Measurements from ENCODE around the gene METTL23.
"Not testable (repeated sequence)": the region's sequence is repeated elsewhere in the genome, so short reads cannot be mapped to it uniquely, and the experiment has no call there.

Gene METTL23

DNA sequence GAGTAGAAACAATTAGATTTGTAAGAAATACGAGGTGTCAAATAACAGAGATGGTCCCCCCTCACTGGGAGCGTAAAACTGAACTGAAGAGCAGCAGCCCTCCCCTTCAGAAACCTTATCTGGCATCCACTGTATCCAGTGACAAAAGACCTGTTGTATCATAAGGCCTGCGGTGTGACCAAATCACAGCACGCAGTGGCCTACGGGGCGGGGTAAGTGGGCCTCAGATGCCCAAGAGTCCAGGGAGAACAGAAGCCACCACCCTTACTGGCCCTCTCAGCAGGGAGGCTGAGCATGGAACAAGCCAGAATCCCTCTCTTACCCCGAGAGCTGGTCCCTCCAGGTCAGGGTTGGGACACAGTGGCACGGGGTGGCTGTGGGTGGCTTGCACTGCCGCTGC is 5.7 kb upstream of the METTL23 start:
- no peaks in the 10 kb centered on the region for H3K9me2 ChIP-seq (replicated peaks; ENCODE audit: insufficient read depth, low read length)
- H3K9ac ChIP-seq (ENCODE audit: low read length): no peak overlapping the region
- H2AFZ ChIP-seq (ENCODE audit: low read length): no peak overlapping the region
- H3K27me3 ChIP-seq (replicated peaks; ENCODE audit: insufficient read depth, low read length): no peaks in the 10 kb centered on the region
- peaks cover 72% of the 10 kb centered on the region for H3K79me2 ChIP-seq (ENCODE audit: low read length)
- no peaks in the 10 kb centered on the region for H3K9me3 ChIP-seq (replicated peaks; ENCODE audit: insufficient read depth, low read length)
- peaks cover 15% of the 10 kb centered on the region for H3K36me3 ChIP-seq (replicated peaks; ENCODE audit: insufficient read depth, low read length)
- peaks cover 18% of the 10 kb centered on the region for H3K4me1 ChIP-seq (ENCODE audit: low read length)
- peaks cover 23% of the 10 kb centered on the region for H3F3A ChIP-seq (ENCODE audit: insufficient read depth, low read length)
- no peak for DNase-seq
- H3K27ac ChIP-seq (ENCODE audit: low read length): no peak overlapping the region
- no peaks in the 10 kb centered on the region for H4K20me1 ChIP-seq (ENCODE audit: insufficient read depth, low read length)
- no peak overlapping the region for H3K4me2 ChIP-seq (ENCODE audit: low read depth, low read length)
- no peak overlapping the region for H3K4me3 ChIP-seq (ENCODE audit: low read length)
- TF ChIP-seq EZH2 (optimal IDR thresholded peaks at IDR 0.05; ENCODE audit: low read depth, low read length): no peak
- no peak for TF ChIP-seq CTCF (IDR thresholded peaks at IDR 0.05; ENCODE audit: low read length)
- no peak for TF ChIP-seq EZH2phosphoT487 (IDR thresholded peaks at IDR 0.05; ENCODE audit: low read length)

- no peak for DNase-seq
- no peaks in the 10 kb centered on the region for H4K20me1 ChIP-seq (ENCODE audit: insufficient read depth, low read length)
- peaks cover 12% of the 10 kb centered on the region; the same call in 1 of the 2 replicates for H3K4me1 ChIP-seq (ENCODE audit: low read length)
- H3K79me2 ChIP-seq (ENCODE audit: low read length): peaks cover 76% of the 10 kb centered on the region
- peaks cover 15% of the 10 kb centered on the region for H3K36me3 ChIP-seq (replicated peaks; ENCODE audit: insufficient read depth, low read length)
- no peak overlapping the region for H2AFZ ChIP-seq (ENCODE audit: low read length)
- H3K4me2 ChIP-seq (ENCODE audit: low read depth, low read length): no peak overlapping the region
- no peak overlapping the region for H3K9ac ChIP-seq (ENCODE audit: low read length)
- no peaks in the 10 kb centered on the region for H3K27me3 ChIP-seq (replicated peaks; ENCODE audit: insufficient read depth, low read length)
- TF ChIP-seq EZH2 (optimal IDR thresholded peaks at IDR 0.05; ENCODE audit: low read depth, low read length): no peak
- TF ChIP-seq EZH2phosphoT487 (IDR thresholded peaks at IDR 0.05; ENCODE audit: low read length): no peak
- no peak for TF ChIP-seq CTCF (IDR thresholded peaks at IDR 0.05; ENCODE audit: low read length)
- no peak overlapping the region for H3K27ac ChIP-seq (ENCODE audit: low read length)
- H3K4me3 ChIP-seq (ENCODE audit: low read length): no peak overlapping the region
- no peaks in the 10 kb centered on the region for H3K9me3 ChIP-seq (replicated peaks; ENCODE audit: insufficient read depth, low read length)
- H3K9me2 ChIP-seq (replicated peaks; ENCODE audit: insufficient read depth, low read length): no peaks in the 10 kb centered on the region
- peaks cover 22% of the 10 kb centered on the region for H3F3A ChIP-seq (ENCODE audit: insufficient read depth, low read length)
Observed at GRCh38 chr17:76721463-76721862, 5.2 kb upstream of the METTL23 start.

DNA sequence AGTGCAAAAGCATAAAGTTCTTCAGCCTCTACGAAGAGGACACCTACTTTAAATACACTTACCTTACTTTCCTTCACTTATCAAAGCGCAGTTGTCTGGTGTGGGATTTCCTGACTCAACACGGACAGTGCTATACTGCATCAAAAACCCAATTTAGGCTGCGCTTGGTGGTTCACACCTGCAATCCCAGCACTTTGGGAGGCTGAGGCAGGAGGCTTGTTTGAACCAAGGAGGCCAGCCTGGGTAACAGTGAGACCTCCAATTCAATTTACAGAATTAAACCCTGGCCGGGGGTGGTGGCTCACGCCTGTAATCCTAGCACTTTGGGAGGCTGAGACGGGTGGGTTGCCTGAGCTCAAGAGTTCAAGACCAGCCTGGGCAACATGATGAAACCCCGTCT is 4.4 kb upstream of the METTL23 start:
- H3F3A ChIP-seq (ENCODE audit: insufficient read depth, low read length): peaks cover 20% of the 10 kb centered on the region
- no peaks in the 10 kb centered on the region for H4K20me1 ChIP-seq (ENCODE audit: insufficient read depth, low read length)
- H3K9me3 ChIP-seq (replicated peaks; ENCODE audit: insufficient read depth, low read length): no peaks in the 10 kb centered on the region
- peaks cover 14% of the 10 kb centered on the region for H3K36me3 ChIP-seq (replicated peaks; ENCODE audit: insufficient read depth, low read length)
- no peak overlapping the region for H3K4me2 ChIP-seq (ENCODE audit: low read depth, low read length)
- H3K79me2 ChIP-seq (ENCODE audit: low read length): peaks cover 77% of the 10 kb centered on the region
- no peak overlapping the region for H3K9ac ChIP-seq (ENCODE audit: low read length)
- H3K9me2 ChIP-seq (replicated peaks; ENCODE audit: insufficient read depth, low read length): no peaks in the 10 kb centered on the region
- DNase-seq: no peak
- no peak overlapping the region for H3K4me3 ChIP-seq (ENCODE audit: low read length)
- no peaks in the 10 kb centered on the region for H3K27me3 ChIP-seq (replicated peaks; ENCODE audit: insufficient read depth, low read length)
- H3K4me1 ChIP-seq (ENCODE audit: low read length): 0 out of 2 replicates have a peak, but pooled peaks cover 11% of the 10 kb centered on the region
- TF ChIP-seq EZH2 (optimal IDR thresholded peaks at IDR 0.05; ENCODE audit: low read depth, low read length): no peak
- TF ChIP-seq EZH2phosphoT487 (IDR thresholded peaks at IDR 0.05; ENCODE audit: low read length): no peak
- TF ChIP-seq CTCF (IDR thresholded peaks at IDR 0.05; ENCODE audit: low read length): no peak
- no peak overlapping the region for H3K27ac ChIP-seq (ENCODE audit: low read length)
- H2AFZ ChIP-seq (ENCODE audit: low read length): no peak overlapping the region

DNA sequence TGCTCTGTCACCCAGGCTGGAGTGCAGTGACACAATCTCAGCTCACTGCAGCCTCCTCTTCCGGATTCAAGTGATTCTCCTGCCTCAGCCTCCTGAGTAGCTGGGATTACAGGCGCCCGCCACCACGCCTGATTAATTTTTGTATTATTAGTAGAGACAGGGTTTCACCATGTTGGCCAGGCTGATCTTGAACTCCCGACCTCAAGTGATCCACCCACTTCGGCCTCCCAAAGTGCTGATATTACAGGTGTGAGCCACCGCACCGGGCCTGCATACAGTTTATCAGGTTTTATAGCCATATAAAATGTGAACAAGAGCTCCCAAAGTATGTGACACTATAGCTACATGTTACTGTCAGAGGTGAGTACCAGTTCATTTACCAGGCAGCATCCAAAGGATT is 3.7 kb upstream of the METTL23 start:
- Histone ChIP-seq H3K36me3 (replicated peaks; ENCODE audit: insufficient read depth, low read length) (peaks cover 12% of the 10 kb centered on the region), H3K79me2 (ENCODE audit: low read length) (peaks cover 82% of the 10 kb centered on the region), H3F3A (ENCODE audit: insufficient read depth, low read length) (peaks cover 27% of the 10 kb centered on the region), H3K4me1 (ENCODE audit: low read length) (0 out of 2 replicates have a peak, but pooled peaks cover 11% of the 10 kb centered on the region)
- DNase-seq; H2AFZ ChIP-seq (ENCODE audit: low read length); H3K4me3 ChIP-seq (ENCODE audit: low read length); H3K27ac ChIP-seq (ENCODE audit: low read length); H3K9ac ChIP-seq (ENCODE audit: low read length); H3K27me3 ChIP-seq (replicated peaks; ENCODE audit: insufficient read depth, low read length); H3K9me3 ChIP-seq (replicated peaks; ENCODE audit: insufficient read depth, low read length); H3K9me2 ChIP-seq (replicated peaks; ENCODE audit: insufficient read depth, low read length); H4K20me1 ChIP-seq (ENCODE audit: insufficient read depth, low read length); H3K4me2 ChIP-seq (ENCODE audit: low read depth, low read length): not testable (repeated sequence)

Measured in MM.1S (cell line).